ENCODE data around the gene ZC2HC1B.

ZC2HC1B gene

GRCh38 chr6:143936347-143936746 lies 72.1 kb downstream of the ZC2HC1B start:
- DNase-seq = no peak

DNA sequence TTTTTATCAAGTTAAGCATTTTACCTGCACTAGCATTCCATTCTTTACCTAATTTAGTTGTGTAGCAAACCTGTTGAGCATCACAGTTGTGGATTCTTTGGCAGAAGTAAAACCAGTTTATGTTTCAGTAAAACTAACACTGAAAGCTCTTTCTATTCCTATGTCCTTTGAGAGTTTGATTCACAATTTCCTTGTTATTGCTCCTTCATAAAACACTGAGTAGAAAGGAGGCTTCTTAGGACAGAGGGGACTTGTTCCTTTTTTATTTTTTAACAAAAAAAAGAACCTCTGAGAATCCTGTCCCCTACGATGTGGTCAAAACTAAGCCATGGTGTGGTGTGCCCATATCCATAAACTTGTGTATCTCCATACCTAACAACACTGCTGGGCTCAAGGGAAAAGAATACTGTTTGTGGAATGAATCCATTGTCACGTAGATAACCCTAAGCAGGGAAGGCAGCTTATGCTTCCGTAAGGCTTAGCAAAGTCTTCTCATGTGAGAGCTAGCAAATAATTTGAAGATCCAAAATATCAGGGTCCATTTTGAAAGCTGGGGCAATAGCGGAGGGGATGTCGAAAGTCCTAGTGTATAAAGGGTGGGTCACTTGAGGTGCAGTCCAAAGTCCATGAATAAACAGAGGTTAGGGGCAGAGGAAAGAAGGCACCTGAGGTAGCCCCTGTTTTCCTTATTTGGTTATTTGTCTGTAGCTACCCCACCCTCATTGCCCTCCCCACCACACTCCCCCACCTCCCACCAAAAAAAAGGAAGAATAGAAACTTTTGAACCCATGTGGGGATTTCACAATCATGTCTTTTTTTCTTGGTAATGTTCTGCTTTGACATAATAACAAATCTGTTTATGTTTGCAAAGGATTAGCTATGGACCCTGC lies 72.7 kb downstream of the ZC2HC1B start:
- DNase-seq = no peak

DNA sequence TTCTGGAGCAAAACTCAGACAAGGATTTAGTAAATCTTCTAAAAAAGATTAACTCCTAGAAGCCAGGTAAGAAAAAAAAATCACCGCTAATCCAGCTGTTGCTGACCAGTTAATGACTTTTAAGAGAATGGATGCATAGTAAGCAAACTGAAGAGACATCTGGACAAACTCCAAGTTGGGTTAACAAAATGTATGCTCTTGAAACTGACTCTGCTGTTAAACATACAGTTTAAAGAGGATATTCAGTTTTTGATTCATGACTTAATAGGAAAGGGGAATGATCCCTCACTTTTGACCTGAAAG lies 73.3 kb downstream of the ZC2HC1B start:
- no peak for DNase-seq

DNA sequence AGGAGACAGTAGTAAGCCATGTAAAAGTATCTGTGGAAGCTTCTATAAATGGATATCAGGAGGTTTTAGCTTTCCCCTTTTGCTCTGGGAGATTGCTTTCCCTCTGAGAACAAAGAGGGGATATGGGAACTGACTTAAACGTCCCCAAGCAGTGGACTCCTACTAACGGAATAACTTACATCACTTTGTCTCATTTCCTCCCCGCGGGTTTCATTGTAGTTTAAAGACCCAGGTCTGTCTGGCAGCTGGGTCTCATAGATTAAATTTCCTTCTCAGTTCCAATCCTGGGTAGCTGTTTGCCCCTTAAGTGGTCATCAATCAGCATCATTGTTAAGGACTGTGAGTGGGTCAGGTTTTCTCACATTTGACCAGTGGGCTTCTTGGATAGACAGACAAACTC lies 75.1 kb downstream of the ZC2HC1B start:
- DNase-seq = no peak

GRCh38 chr6:143940011-143940597 lies 75.8 kb downstream of the ZC2HC1B start:
- peak; percentile 30 for DNase-seq

DNA sequence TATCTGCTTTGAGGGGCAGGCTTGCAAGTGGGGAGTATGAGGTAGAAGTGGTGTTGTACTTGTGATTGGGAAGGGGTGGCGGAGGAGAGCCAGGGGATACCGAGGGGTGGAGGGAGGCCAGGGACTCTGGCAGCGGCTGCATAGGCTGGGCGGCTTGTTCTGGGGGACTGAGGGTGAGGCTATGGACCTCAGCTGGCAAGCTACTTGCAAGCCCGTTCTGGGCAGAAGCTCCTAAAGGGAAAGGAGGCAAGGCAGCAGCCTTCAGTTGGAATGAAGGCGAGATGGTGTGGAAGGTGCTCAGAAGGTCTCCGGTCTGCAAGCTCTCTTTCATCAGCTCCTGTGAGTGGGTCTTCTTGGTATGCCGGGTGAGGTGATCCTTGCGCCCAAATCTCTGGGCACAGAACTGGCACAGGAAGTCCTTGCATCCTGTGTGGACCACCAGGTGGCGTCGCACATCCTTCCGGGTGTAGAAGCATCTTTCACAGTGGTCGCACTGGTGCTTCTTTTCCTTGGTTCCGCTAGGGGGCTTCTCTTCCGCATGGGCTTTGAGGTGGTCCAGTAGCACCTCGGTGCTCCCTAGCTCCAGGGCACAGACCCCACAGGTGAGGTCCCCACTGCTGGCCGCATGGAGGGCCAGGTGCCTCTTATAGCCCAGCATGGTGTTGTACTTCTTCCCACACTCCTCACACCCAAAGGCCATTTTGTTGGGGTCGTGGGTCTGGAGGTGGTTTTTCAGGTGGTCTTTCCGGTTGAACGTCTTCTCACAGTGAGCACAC lies 77.8 kb downstream of the ZC2HC1B start:
- DNase-seq = peak; percentile 61

GRCh38 chr6:143948208-143948607 lies 83.9 kb downstream of the ZC2HC1B start:
- no peak for DNase-seq

- no peak for DNase-seq
These were observed 85.3 kb downstream of the ZC2HC1B start for GRCh38 chr6:143949535-143949934.

DNA sequence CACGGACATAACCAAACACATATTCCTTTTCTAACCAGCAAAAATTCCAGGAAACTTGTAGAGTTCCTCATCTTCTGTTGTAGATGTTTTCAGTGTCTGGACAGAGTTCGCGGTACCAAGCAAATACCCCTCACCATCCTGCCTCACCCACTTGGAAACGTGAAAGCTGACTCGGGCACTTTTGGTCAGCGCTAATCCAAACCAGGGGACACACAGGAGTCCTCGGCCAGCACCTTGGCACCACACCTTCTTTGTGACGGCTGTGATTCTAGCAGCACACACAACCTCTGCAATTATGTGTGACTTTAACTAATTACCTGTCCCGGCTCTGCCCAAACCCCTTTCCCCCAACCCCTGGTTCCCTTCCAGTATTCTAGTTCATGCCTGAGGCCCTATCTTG lies 85.7 kb downstream of the ZC2HC1B start:
- no peak for DNase-seq

- DNase-seq = no peak
These were observed 86.6 kb downstream of the ZC2HC1B start for GRCh38 chr6:143950875-143951274.

DNA sequence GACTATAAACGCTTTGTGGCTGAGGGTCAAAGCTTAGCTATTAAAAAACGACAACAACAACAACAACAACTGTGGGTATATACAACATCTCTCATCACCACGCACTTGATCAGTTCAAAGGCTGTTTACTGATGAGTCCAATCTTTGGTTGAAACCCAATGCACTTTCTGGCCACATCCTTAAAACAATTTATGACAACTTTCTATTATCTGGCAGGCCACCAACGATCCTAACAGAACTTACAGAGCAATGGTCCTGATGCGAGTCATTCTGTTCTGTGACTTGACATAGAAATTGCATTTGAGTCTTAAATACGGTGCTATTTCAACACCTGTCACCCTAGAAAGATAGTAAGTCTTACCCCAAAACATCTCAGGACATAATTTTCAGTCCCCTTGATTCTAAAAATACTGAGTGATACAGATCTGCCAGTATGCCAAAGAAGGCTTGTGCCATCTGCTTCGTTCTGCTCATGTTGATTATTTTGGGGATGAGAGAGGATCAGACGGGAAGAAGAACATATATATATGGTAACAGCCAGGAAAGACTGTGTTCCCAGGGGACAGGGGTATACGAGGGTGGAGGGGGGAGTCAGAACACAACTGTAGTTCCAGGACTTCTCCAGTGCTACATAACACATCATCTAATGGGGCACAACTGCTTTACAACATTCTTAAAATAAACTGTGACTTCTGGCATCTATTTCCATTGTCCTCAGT lies 87.9 kb downstream of the ZC2HC1B start:
- DNase-seq = no peak

DNA sequence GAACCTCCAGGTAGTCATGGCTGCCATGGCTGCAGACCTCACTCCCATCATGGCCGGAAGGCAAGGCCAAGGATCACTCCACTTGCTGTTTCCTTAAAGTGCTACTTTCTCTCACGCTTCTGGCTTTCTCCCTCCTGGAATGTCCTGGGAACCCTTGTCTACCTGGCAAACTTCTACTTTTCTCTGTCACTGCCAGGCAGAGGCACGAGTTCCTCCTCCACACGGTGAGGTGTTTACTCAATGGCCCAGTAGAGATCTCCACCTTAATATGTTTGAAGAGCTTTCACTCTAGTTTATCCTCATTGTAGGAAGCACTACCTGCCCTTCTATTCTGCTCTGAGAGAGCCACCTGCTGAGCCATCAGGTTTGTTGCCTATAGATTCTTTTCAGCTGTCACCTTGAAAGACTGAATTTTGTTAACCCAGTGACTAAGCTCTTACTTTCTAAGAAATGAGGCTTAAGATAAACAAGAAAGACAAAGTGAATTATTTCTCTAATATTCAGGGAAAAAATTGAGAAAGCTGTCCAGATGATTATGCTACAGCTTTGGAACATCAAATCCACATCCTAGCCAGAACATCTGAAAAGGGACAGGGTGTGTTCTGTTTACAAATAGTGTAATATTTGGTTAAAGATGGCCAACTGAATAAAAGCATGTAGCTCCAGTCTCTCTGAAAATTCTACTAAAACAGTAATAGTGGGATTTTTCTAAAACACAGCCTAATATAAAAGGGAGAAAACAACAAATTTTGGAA lies 88.8 kb downstream of the ZC2HC1B start:
- no peak for DNase-seq

GRCh38 chr6:143953922-143954321 lies 89.6 kb downstream of the ZC2HC1B start:
- DNase-seq = no peak

GRCh38 chr6:143955971-143956370 lies 91.7 kb downstream of the ZC2HC1B start:
- DNase-seq = peak; percentile 54

DNA sequence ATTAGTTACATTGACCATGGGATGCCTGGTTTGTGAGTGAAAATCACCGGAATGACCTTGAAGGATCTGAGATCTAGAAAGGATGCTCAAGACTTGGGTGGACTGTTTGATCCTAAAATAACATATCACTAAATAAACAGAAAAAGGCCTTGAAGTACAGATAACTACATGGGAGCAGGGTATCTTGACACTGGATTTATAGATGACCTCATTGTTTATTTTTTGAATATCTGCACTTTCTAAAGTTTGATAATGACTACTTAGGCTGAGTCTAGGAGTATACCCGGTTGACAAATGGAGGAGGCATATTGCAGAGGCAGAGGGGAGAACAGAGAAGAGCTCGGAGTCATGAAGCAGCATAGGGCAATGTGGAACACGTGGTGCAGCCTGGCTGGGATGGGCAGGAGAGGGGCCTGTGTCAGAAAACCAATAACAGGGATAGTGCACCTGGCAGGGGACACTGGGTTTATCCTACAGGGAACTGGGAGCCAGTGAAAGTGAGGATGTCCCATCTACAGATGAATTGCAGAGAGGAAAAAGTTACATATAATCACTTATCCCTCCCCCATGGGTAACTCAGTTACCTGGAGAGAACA lies 93.5 kb downstream of the ZC2HC1B start:
- no peak for DNase-seq

DNA sequence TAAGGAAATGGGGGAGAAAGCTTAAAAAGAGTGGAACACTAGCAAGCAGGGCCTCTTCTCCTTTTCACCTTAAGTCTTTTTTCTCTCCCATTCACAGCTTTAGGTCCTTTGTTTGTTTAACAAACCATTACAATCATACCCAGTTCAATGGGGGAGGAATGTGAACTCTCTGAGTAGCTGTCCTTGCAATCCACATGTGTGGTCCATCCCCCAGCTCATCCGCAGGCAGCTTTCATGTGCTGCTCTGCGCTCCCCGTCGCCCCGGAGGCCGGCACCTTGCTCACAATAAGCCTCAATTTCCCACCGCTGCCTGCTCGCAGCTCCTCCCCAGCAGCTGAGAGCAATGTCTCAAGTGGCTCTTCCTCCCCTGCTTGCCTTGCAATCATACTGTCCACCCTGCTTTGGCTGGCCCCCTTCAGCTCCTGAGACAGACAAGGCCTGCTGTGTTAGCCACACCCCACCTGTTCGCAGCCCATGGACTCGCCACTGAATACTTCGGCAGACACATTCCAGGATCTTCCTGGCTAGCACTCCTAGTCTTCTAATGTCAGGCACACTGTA lies 94.6 kb downstream of the ZC2HC1B start:
- DNase-seq = no peak

- no peak for DNase-seq
These were observed 95.7 kb downstream of the ZC2HC1B start for GRCh38 chr6:143959927-143960326.

DNA sequence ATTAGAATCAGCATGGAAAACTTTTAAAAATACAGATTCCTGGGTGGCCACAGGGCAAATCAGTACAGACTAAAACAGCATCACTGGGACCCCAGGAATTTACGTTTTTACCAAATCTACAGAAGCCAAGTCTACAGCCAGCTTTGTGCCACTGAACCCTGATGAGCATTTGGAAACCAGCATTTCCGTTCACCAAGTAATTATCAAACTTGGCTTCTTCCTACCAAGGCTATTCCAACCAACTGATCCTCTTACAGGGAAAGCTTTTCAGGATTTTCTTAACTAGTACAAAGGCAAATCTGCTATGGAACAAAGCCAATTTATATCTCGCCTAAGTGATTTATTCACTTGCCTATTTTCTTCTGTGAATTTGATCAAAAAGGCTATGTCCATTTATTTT lies 96.8 kb downstream of the ZC2HC1B start:
- DNase-seq = no peak

GRCh38 chr6:143961886-143962878 lies 97.9 kb downstream of the ZC2HC1B start:
- DNase-seq = peak; percentile 42

GRCh38 chr6:143963158-143963919 lies 99.1 kb downstream of the ZC2HC1B start:
- no peak for DNase-seq

Measured in fibroblast of skin of right biceps (primary cell).